IMR-90 (cell line): ENCODE results near the gene ZBTB47.

Experiments used
- BHLHE40 ChIP-seq: fragments of 150-350 bp; IDR thresholded peaks from 2 replicates; pipeline ENCODE4 v1.6.1; 2016; ENCODE audit warnings: mild to moderate bottlenecking, low read depth, low read length
- CHD1 ChIP-seq: IDR thresholded peaks from 2 replicates; pipeline ENCODE4 v1.6.1; 2012; ENCODE audit warnings: low read depth, low read length, improper control_type of control experiment
- CTCF ChIP-seq: conservative IDR thresholded peaks from 2 replicates; pipeline ENCODE4 v1.5.1; 2012; ENCODE audit warnings: mild to moderate bottlenecking, low read depth, low read length, improper control_type of control experiment
- POLR2A ChIP-seq: IDR thresholded peaks from 2 replicates; pipeline ENCODE4 v1.6.1; 2012; ENCODE audit warnings: mild to moderate bottlenecking, low read depth, low read length
- RAD21 ChIP-seq: IDR thresholded peaks from 2 replicates; pipeline ENCODE4 v1.6.1; 2012; ENCODE audit warnings: low read length, improper control_type of control experiment
- RFX5 ChIP-seq: IDR thresholded peaks from 2 replicates; pipeline ENCODE4 v1.8.0; 2012; ENCODE audit warnings: low read depth, mild to moderate bottlenecking, low read length, moderate library complexity
- SMC3 ChIP-seq: fragments of 150-350 bp; IDR thresholded peaks from 2 replicates; pipeline ENCODE4 v1.6.1; 2016; ENCODE audit warnings: low read depth, mild to moderate bottlenecking, antibody characterized with exemption, low read length, moderate library complexity

GRCh38 chr3:42684632-42685362 lies 31.3 kb downstream of the ZBTB47 start:
- no peak for TF ChIP-seq POLR2A
- no peak for TF ChIP-seq CTCF
- no peak for TF ChIP-seq RFX5
- TF ChIP-seq RAD21 = no peak
- TF ChIP-seq SMC3 = no peak
- TF ChIP-seq CHD1 = no peak
- no peak for TF ChIP-seq BHLHE40
